GM19238 (cell line): ENCODE data around the gene FMN1.

Source experiments
- DNase-seq: peaks from one replicate; pipeline ENCODE4 v3.0.0; 2011; ENCODE audit warnings: low spot score; ENCODE audit not compliant: insufficient read length

FMN1 gene

DNA sequence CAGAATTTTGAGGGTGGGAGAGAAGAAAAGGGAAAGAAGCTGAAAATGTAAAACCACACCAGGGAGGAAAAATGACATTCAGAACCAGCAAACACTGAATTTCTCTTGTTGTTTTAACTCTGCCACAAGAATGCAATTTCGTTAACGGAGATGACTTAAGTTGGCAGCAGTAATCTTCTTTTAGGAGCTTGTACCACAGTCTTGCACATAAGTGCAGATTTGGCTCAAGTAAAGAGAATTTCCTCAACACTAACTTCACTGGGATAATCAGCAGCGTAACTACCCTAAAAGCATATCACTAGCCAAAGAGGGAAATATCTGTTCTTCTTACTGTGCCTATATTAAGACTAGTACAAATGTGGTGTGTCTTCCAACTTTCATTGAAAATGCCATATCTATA, 461.2 kb downstream of the FMN1 start:
- DNase-seq, result no peak

- no peak for DNase-seq
Measured at GRCh38 chr15:32732574-32733157, 461.8 kb downstream of the FMN1 start.

- no peak for DNase-seq
Measured at GRCh38 chr15:32730677-32731654, 463.5 kb downstream of the FMN1 start.

DNA sequence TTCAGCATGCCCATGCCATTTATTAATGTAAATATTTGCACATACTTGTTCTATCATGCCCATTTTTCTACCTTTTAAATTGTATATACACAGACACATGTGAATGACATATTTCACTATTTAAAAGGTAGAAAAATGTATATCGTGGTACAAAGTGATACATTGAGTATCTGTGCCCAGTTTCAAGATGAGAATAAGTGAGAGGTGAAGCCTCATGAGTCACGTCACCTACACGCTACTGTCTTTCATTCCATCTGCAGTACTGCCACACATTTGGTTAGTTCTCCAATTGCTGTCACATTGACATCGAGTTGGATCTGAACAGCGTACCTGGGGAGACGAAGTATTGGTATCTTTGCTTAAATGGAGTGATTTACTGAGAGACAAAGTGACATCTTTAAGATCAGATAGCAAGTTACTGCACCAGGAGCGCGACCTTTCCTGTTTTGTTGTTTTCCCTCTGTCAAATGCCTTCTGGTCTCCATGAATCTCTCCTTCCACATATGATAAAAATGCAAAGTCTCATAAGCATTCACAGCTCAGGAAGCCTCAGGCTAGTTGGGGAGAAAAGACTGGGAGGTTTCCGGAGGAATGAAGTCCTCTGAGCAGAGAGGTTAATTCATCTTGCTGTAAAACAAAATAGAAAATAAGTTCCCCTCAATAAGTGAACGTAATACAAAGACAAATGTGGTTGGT, 464.7 kb downstream of the FMN1 start:
- DNase-seq, result no peak

GRCh38 chr15:32723171-32723948, 471.2 kb downstream of the FMN1 start:
- DNase-seq, result no peak

- no peak for DNase-seq
Measured at GRCh38 chr15:32722136-32722535, 472.4 kb downstream of the FMN1 start.

DNA sequence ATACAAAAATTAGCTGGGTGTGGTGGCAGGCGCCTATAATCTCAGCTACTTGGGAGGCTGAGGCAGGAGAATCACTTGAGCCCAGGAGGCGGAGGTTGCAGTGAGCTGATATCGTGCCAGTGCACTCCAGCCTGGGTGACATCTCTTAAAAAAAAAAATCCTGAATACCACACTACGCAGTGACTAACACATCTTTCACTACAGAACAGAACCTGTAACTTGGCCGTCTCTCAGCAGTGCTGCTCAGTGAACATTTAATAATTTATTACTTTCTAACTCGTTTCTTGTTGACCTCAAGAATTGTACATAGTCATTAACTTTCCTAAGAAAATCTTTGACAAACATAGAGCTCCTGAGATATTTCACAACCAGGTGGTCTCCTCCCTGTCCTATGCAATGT, 472.9 kb downstream of the FMN1 start:
- DNase-seq, result no peak

DNA sequence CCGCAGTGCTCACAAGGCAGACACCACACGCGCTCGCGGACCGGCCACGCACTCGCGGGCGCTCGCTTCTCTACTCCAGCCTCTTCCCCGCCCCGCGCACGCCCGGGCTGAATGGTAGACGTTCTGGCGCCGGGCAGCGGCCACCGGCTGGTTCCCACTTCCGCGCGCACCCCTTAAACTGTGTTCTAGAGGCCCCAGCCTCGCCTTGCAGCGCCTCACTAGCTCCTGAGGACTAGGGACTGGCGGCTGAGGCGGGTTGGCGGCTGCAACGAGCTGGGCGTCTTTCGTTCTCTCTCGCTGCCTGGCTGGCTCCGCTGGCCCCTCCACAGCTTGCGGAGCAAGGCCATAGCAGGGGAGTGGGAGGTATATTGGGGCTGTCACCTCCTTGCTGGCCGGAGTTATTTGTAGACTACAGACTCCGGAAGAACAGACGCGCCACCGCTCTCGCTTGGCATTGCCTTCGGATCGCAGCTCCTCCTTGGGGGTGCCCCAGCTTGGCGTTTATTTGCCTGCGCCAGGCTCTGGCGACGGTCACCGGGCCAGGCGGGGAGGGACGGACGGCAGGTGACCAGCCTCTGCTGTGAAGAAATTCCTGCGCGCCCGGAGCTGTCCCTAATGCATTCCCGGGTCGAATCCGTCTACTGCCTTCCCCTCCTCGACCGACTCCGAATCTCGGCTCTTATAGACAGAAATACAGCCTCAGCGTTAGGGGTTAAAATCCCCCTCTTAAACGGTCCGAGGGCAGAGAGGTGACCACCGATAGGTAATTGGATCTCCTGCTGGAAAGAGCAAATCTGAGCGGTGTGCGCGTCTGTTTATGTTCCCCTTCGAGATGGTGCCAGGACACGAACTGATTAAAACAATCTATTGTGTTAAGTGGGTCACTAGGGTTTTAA, 475.4 kb downstream of the FMN1 start:
- no peak for DNase-seq

DNA sequence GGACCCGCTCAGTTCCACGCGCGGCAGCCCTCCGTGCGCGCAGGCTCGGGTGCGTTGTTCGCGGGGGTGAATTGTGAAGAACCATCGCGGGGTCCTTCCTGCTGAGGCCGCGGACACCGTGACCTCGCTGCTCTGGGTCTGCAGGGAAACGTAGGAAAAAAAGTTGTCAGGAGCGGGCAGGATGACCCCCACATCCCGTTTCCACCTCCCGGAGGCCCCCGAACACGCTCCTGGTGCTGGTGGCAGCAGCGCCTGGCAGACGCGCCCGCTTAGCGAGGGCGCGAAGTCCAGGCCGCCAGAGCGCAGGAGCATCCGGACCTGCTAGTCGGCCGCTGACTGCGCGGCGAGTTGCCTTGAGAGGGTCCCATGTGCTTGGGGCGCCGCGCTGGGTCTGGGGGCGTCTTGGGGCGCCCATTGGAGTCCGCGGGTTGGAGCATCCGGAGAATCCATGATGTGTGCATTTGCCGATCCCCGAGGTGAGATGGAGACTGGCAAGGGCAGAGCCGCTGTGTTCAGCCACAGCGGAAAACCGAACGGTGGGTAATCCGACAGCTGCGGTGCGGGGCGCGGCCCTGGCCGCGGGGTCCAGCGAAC, 476.2 kb downstream of the FMN1 start:
- no peak for DNase-seq

- no peak for DNase-seq
Measured at GRCh38 chr15:32717426-32718226, 476.9 kb downstream of the FMN1 start, which contains the start of gene GREM1. TSS of gene GREM1 (plus strand) at chr15:32718004. CDS start at chr15:32730691, 12,687 bp downstream.

DNA sequence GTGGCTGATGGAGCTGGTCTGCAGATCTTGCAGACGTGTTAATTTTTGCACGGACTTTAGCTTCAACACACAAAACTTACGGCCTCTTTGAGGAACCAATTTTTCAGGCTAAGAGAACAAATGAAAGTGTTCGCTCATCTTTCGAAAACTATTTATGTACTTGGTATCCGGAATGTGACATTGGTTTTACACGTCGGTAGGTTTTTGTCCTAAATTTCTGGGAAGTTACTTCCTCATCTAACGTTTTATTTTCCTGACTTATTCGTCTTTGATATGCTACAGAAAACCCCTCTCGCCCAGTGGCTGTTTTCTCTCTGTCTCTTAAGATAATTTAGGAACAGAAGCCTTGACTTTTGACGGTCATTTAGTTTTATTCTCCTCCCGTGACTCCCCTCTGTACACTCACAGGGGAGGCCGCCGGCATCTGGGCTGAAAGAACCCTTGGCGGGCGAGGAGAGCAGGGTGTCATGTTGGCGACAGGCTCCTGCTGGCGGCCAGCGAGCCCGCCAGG, 477.5 kb downstream of the FMN1 start:
- DNase-seq, result no peak

GRCh38 chr15:32716216-32716914, 478.1 kb downstream of the FMN1 start:
- DNase-seq, result no peak
